Left lung (tissue), 10 donors: ENCODE results near the gene EVA1C. TPM values are rescaled to one million over a fixed set of nuclear protein-coding genes. Genes with fewer than 3 reads are reported as not detected.
"Not testable (repeated sequence)": the region's sequence is repeated elsewhere in the genome, so short reads cannot be mapped to it uniquely, and the experiment has no call there.

Experiments used
- ATAC-seq: fragments of 200-7000 bp; cut with Tn5 transposase; one replicate; pipeline ENCODE4 v1.9.1; 2020; ENCODE audit warnings: moderate library complexity
- DNase-seq, 4 donors: peaks; one replicate each; pipeline ENCODE4 v3.0.0-alpha.2; 2013 to 2020
- H3K27ac ChIP-seq, 2 donors: fragments of 200-600 bp; sonication (generic) in 1 of 2; one replicate each; pipeline versions ENCODE4 v1.5.0 to v1.8.0; 2020 to 2021
- H3K27me3 ChIP-seq, 2 donors: fragments of 200-600 bp; sonication (generic) in 1 of 2; one replicate each; pipeline versions ENCODE4 v1.5.0 to v1.8.0; 2020 to 2021
- H3K36me3 ChIP-seq, 2 donors: fragments of 200-600 bp; sonication (generic) in 1 of 2; one replicate each; pipeline versions ENCODE4 v1.5.0 to v1.8.0; 2020 to 2021
- H3K4me1 ChIP-seq, 2 donors: fragments of 200-600 bp; one replicate each; pipeline ENCODE4 v1.8.0; 2021
- H3K4me3 ChIP-seq, 2 donors: fragments of 200-600 bp; sonication (generic) in 1 of 2; one replicate each; pipeline versions ENCODE4 v1.5.0 to v1.8.0; 2020 to 2021; ENCODE audit warnings: mild to moderate bottlenecking in 1 of 2
- H3K9me3 ChIP-seq, 2 donors: fragments of 200-600 bp; sonication (generic) in 1 of 2; one replicate each; pipeline versions ENCODE4 v1.5.0 to v1.8.0; 2020 to 2021
- CTCF ChIP-seq, 2 donors: fragments of 200-600 bp; sonication (generic) in 1 of 2; IDR thresholded peaks; one replicate each; pipeline versions ENCODE4 v1.5.0 to v1.8.0; 2021; ENCODE audit warnings: antibody characterized with exemption in 2 of 2
- intact Hi-C, 2 donors: fragments of 100-400 bp; cut with DNase I; formaldehyde crosslinking; loops; one replicate each; pipeline versions ENCODE4 v1.11.2 to v1.14.2; 2022
- polyA plus RNA-seq, 6 donors: library from polyadenylated mRNA; unstranded; fragments of 120-200 nt; gene quantifications; one replicate each; pipeline ENCODE4 v1.2.1, GENCODE V29; 2013; ENCODE audit not compliant: insufficient read length in 6 of 6
- total RNA-seq, 2 donors: library from RNA; stranded (reverse); fragmentation: NEBNext Ultra II Directional; extraction: Animal tissue kit (Norgen Biotek cat#: 25700); gene quantifications; one replicate each; pipeline ENCODE4 v1.2.1, GENCODE V29; 2021
- donor health status: DM: no; HTN: yes; CAD: no.
- donor health status: DM: no; HTN: no; CAD: no.

Gene EVA1C
- total and polyA plus RNA-seq, 8 donors: 2.9 to 29.8 (median 4.3) TPM

GRCh38 chr21:32537569-32537881, 125.0 kb downstream of the EVA1C start:
- no peak for ATAC-seq
- H3K9me3 ChIP-seq: no peaks in the 10 kb centered on the region

GRCh38 chr21:32538147-32538792, 125.8 kb downstream of the EVA1C start:
- DNase-seq: no peak
- no peaks in the 10 kb centered on the region for H3K9me3 ChIP-seq
- H3K27me3 ChIP-seq: no peaks in the 10 kb centered on the region
- no peak for TF ChIP-seq CTCF (IDR thresholded peaks at IDR 0.05)
- no peak overlapping the region for H3K27ac ChIP-seq
- intact Hi-C loops: no loop called here
- no peaks in the 10 kb centered on the region for H3K4me1 ChIP-seq
- no peak overlapping the region for H3K4me3 ChIP-seq
- no peak for ATAC-seq
- H3K36me3 ChIP-seq: no peaks in the 10 kb centered on the region

More at GRCh38 chr21:32537569-32537881, 125.0 kb downstream of the EVA1C start:
- Histone ChIP-seq H3K27ac (no peak overlapping the region), H3K27me3 (no peaks in the 10 kb centered on the region), H3K4me3 (no peak overlapping the region), H3K36me3 (no peaks in the 10 kb centered on the region), H3K4me1 (no peaks in the 10 kb centered on the region)
- DNase-seq: no peak
- intact Hi-C loops: no loop called here
- TF ChIP-seq CTCF (IDR thresholded peaks at IDR 0.05): no peak

GRCh38 chr21:32539378-32539777, 126.9 kb downstream of the EVA1C start:
- Histone ChIP-seq H3K27me3 (no peaks in the 10 kb centered on the region), H3K4me1 (no peaks in the 10 kb centered on the region), H3K9me3 (no peaks in the 10 kb centered on the region), H3K27ac (no peak overlapping the region), H3K4me3 (no peak overlapping the region), H3K36me3 (no peaks in the 10 kb centered on the region)
- ATAC-seq (no peak), DNase-seq (no peak)
- TF ChIP-seq CTCF (IDR thresholded peaks at IDR 0.05): no peak
- intact Hi-C loops: no loop called here

- H3K36me3 ChIP-seq, H3K9me3 ChIP-seq, intact Hi-C loops, H3K4me3 ChIP-seq, H3K27me3 ChIP-seq, H3K4me1 ChIP-seq, H3K27ac ChIP-seq, ATAC-seq, DNase-seq: not testable (repeated sequence)
These were observed 130.6 kb downstream of the EVA1C start for GRCh38 chr21:32543056-32543455.

GRCh38 chr21:32543975-32544374, 131.5 kb downstream of the EVA1C start:
- DNase-seq (no peak), ATAC-seq (no peak)
- no peaks in the 10 kb centered on the region for H3K9me3 ChIP-seq
- H3K4me1 ChIP-seq: no peaks in the 10 kb centered on the region
- no peaks in the 10 kb centered on the region for H3K27me3 ChIP-seq
- H3K27ac ChIP-seq: no peak overlapping the region
- no peaks in the 10 kb centered on the region for H3K36me3 ChIP-seq
- no peak overlapping the region for H3K4me3 ChIP-seq
- intact Hi-C loops: no loop called here
- TF ChIP-seq CTCF (IDR thresholded peaks at IDR 0.05): no peak

GRCh38 chr21:32544697-32545096, 132.2 kb downstream of the EVA1C start:
- H3K9me3 ChIP-seq: no peaks in the 10 kb centered on the region
- ATAC-seq (no peak), DNase-seq (no peak)
- no peaks in the 10 kb centered on the region for H3K4me1 ChIP-seq
- no peak overlapping the region for H3K4me3 ChIP-seq
- H3K27me3 ChIP-seq: no peaks in the 10 kb centered on the region
- no peak overlapping the region for H3K27ac ChIP-seq
- H3K36me3 ChIP-seq: no peaks in the 10 kb centered on the region
- TF ChIP-seq CTCF (IDR thresholded peaks at IDR 0.05): no peak
- intact Hi-C loops: no loop called here
